GM21528 (cell line): Measurements from ENCODE around the gene TPSAB1.

ENCODE experiments used
- ATAC-seq: cut with Tn5 transposase; IDR thresholded peaks from one replicate; pipeline ENCODE4 v1.9.1; 2021; ENCODE audit warnings: mild to moderate bottlenecking, moderate library complexity; ENCODE audit not compliant: unreplicated experiment, low FRiP score

Gene TPSAB1

GRCh38 chr16:1279945-1280589 lies 39.6 kb downstream of the TPSAB1 start:
- no peak for ATAC-seq

- ATAC-seq = no peak
These were observed 40.3 kb downstream of the TPSAB1 start for GRCh38 chr16:1280783-1281182.

- no peak for ATAC-seq
These were observed 41.0 kb downstream of the TPSAB1 start for GRCh38 chr16:1281517-1281916.

GRCh38 chr16:1282324-1282973 lies 41.9 kb downstream of the TPSAB1 start:
- ATAC-seq = no peak

GRCh38 chr16:1283296-1283695 lies 42.8 kb downstream of the TPSAB1 start:
- no peak for ATAC-seq

GRCh38 chr16:1283996-1284616 lies 43.6 kb downstream of the TPSAB1 start:
- no peak for ATAC-seq

GRCh38 chr16:1285669-1286512 lies 45.4 kb downstream of the TPSAB1 start:
- ATAC-seq = no peak

GRCh38 chr16:1286513-1287094 lies 46.1 kb downstream of the TPSAB1 start:
- no peak for ATAC-seq

- ATAC-seq = no peak
These were observed 47.6 kb downstream of the TPSAB1 start for GRCh38 chr16:1287982-1288670.

GRCh38 chr16:1288813-1289476 lies 48.4 kb downstream of the TPSAB1 start:
- ATAC-seq = no peak

- no peak for ATAC-seq
These were observed 49.0 kb downstream of the TPSAB1 start for GRCh38 chr16:1289477-1289866.

- no peak for ATAC-seq
These were observed 49.6 kb downstream of the TPSAB1 start for GRCh38 chr16:1290063-1290501.

GRCh38 chr16:1290860-1291575 lies 50.5 kb downstream of the TPSAB1 start:
- ATAC-seq = no peak

GRCh38 chr16:1291576-1291974 lies 51.1 kb downstream of the TPSAB1 start:
- ATAC-seq = no peak
